Activated naive CD4-positive, alpha-beta T cell treated with anti-CD3 and anti-CD28 coated beads, Interleukin-2, amount 50 U/mL, for 24 hours (primary cell): ENCODE data around the gene MCOLN1.
"Not testable (repeated sequence)": the region's sequence is repeated elsewhere in the genome, so short reads cannot be mapped to it uniquely, and the experiment has no call there.

Source experiments
- H3K27ac Mint-ChIP-seq: one replicate; pipeline ENCODE4 v1.8.0; 2021; ENCODE audit warnings: mild to moderate bottlenecking, mixed read lengths
- H3K27me3 Mint-ChIP-seq: one replicate; pipeline ENCODE4 v1.8.0; 2021; ENCODE audit warnings: mixed read lengths
- H3K36me3 Mint-ChIP-seq: one replicate; pipeline ENCODE4 v1.8.0; 2021; ENCODE audit warnings: mixed read lengths
- H3K4me1 Mint-ChIP-seq: one replicate; pipeline ENCODE4 v1.8.0; 2021; ENCODE audit warnings: mixed read lengths
- H3K4me3 Mint-ChIP-seq: one replicate; pipeline ENCODE4 v1.8.0; 2021; ENCODE audit warnings: mild to moderate bottlenecking, mixed read lengths
- H3K9me3 Mint-ChIP-seq: one replicate; pipeline ENCODE4 v1.8.0; 2021; ENCODE audit warnings: mixed read lengths

Gene MCOLN1

DNA sequence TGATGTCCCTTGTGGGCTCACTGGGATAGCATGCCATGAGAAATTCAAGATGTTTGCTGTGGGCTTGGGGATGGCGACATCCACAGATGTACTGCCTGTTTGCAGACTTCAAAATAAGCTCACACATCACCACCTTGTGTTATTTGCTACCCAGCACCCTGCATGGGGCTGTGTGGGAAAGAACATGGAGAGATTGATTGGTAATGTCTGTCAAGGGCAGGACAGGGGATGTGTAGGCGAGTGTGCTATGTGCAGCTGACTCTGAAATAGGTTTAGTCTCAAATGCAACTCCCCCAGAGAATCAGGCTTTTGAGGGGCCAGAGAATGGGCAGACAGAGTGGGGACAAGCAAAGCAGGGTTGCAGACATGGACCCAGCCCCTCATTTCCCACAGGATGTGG lies 37.8 kb downstream of the MCOLN1 start:
- Mint-ChIP-seq H3K36me3 (peaks cover 11% of the 10 kb centered on the region), H3K27me3 (no peaks in the 10 kb centered on the region), H3K27ac (no peak overlapping the region), H3K4me3 (no peak overlapping the region), H3K9me3 (no peaks in the 10 kb centered on the region), H3K4me1 (no peaks in the 10 kb centered on the region)

DNA sequence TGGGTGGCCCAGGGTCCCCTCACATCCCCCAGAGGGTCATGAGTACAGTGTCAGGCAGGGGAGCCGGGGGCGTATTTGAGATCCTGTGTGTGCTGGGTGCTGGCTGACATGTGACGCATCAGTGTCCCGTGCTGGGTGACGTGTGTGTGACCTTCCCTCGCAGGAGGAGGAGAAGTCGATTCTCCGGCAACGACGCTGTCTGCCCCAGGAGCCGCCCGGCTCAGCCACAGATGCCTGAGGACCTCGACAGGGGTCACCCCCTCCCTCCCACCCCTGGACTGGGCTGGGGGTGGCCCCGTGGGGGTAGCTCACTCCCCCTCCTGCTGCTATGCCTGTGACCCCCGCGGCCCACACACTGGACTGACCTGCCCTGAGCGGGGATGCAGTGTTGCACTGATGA lies 38.9 kb downstream of the MCOLN1 start:
- Mint-ChIP-seq H3K36me3 (peaks cover 11% of the 10 kb centered on the region), H3K27ac (no peak overlapping the region), H3K27me3 (no peaks in the 10 kb centered on the region), H3K9me3 (no peaks in the 10 kb centered on the region), H3K4me1 (no peaks in the 10 kb centered on the region), H3K4me3 (no peak overlapping the region)

DNA sequence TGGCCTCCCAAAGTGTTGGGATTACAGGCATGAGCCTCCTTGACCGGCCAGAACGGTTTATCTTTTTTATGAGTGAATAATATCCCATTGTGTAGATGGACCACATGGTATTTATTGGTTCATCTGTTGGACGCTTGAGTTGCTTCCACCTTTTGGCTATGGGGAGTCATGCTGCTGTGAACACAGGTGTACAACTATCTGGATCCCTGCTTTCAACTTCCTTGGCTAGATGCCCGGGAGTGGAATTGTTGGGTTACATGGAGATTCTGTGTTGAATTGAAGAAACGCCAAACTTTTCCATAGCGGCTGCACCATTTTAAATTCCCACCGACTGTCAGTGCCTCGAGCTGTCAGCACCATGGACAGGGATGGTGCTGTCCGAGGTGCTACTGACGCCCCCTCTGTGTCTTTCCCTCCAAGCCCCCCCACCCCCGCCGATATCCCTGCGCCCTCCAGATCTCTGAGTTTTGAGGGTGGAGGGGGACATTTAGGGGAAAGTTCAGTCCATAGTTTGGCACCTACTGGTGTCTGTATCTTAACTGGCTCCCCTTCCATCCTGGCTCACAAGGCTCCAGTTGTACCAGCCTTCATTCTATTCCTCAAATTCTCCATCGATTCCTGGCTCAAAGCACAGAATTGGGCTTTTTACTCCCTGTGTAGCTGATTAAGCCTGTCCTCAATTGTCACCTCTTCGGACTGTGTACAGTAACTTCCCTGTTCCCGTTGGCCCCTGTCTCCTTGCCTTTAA lies 40.4 kb downstream of the MCOLN1 start:
- no peaks in the 10 kb centered on the region for H3K27me3 Mint-ChIP-seq
- H3K4me3 Mint-ChIP-seq, result no peak overlapping the region
- H3K27ac Mint-ChIP-seq, result no peak overlapping the region
- no peaks in the 10 kb centered on the region for H3K4me1 Mint-ChIP-seq
- H3K36me3 Mint-ChIP-seq, result peaks cover 11% of the 10 kb centered on the region
- H3K9me3 Mint-ChIP-seq, result no peaks in the 10 kb centered on the region

DNA sequence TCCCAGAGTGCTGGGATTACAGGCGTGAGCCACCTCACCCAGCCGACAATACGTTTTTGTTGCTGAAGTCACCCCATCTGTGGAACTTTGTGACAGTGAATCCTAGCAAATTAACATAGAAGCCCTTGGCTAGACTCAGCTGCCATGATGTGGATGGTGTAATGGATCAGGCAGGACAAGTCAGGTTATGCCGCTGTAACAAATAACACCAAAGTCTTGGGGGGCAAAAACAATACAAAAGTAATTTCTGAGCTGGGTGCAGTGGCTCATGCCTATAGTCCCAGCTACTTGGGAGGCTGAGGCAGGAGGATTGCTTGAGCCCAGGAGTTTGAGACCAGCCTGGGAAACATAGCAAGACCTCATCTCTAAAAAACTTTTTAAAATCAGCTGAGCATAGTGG lies 42.4 kb downstream of the MCOLN1 start:
- H3K27me3 Mint-ChIP-seq, result no peaks in the 10 kb centered on the region
- no peak overlapping the region for H3K4me3 Mint-ChIP-seq
- H3K4me1 Mint-ChIP-seq, result no peaks in the 10 kb centered on the region
- H3K27ac Mint-ChIP-seq, result no peak overlapping the region
- peaks cover 4% of the 10 kb centered on the region for H3K36me3 Mint-ChIP-seq
- H3K9me3 Mint-ChIP-seq, result no peaks in the 10 kb centered on the region

DNA sequence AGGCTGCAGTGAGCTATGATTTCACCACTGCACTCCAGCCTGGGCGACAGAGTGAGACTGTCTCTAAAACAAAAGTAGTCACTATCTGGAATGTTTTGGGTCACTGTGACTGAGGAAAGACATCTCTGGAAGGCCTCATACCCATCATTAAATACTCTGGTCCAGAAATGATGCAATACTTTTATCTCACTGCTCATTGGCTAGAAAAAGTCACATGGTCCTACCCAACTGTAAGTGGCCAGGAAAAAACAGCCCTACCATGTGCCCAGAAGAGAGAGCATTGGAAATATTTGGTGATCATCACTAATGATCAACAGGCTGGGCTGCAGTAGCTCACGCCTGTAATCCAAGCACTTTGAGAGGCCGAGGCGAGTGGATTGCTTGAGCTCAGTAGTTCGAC lies 42.9 kb downstream of the MCOLN1 start:
- no peaks in the 10 kb centered on the region for H3K9me3 Mint-ChIP-seq
- no peak overlapping the region for H3K4me3 Mint-ChIP-seq
- H3K4me1 Mint-ChIP-seq, result no peaks in the 10 kb centered on the region
- peaks cover 1% of the 10 kb centered on the region for H3K36me3 Mint-ChIP-seq
- H3K27ac Mint-ChIP-seq, result no peak overlapping the region
- no peaks in the 10 kb centered on the region for H3K27me3 Mint-ChIP-seq

DNA sequence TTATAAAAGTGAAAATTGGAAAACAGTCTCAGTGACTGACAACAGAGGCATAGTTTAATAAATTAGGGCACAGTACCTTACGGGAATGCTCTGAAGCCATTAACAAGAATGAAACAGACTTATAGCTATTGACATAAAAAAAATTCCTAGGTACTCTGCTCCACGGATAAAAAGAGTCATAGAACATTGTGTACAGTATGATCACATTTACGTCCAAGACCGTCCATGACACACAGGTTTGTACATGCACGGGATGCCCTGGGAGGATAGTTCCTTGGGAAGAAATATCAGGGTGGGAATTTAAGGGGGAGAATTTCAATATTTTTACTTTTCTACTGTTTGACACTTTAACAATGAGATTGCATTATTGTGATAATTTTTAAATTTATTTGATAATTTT lies 48.3 kb downstream of the MCOLN1 start:
- no peaks in the 10 kb centered on the region for H3K9me3 Mint-ChIP-seq
- H3K27me3 Mint-ChIP-seq, result peaks cover 2% of the 10 kb centered on the region
- no peaks in the 10 kb centered on the region for H3K36me3 Mint-ChIP-seq
- no peak overlapping the region for H3K4me3 Mint-ChIP-seq
- H3K4me1 Mint-ChIP-seq, result no peaks in the 10 kb centered on the region
- H3K27ac Mint-ChIP-seq, result no peak overlapping the region

DNA sequence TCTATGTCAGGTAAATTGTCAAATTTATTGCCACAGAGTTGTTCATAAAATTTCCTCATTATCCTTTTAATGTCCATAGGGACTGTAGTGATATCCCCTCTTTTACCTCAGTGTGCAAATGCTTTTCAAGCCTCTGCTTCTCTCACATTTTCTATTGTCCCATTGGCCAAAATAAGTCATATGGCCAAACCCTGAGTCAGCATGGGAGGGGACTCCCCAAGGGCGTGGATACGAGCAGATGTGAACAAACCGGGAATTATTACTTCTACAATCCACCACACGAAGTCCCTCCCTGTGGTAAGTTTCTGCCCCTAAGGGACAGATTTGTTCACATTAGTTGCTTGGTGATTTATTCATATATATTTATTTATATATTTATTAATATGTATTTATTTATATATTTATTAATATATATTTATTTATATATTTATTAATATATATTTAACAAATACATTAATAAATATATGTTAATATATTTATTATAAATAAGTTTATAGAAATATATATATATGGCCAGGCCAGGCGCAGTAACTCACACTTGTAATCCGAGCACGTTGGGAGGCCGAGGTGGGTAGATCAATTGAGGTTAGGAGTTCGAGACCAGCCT lies 53.1 kb downstream of the MCOLN1 start:
- Mint-ChIP-seq H3K27me3 (peaks cover 2% of the 10 kb centered on the region), H3K27ac (no peak overlapping the region), H3K4me3 (no peak overlapping the region), H3K9me3 (no peaks in the 10 kb centered on the region), H3K36me3 (no peaks in the 10 kb centered on the region), H3K4me1 (no peaks in the 10 kb centered on the region)

DNA sequence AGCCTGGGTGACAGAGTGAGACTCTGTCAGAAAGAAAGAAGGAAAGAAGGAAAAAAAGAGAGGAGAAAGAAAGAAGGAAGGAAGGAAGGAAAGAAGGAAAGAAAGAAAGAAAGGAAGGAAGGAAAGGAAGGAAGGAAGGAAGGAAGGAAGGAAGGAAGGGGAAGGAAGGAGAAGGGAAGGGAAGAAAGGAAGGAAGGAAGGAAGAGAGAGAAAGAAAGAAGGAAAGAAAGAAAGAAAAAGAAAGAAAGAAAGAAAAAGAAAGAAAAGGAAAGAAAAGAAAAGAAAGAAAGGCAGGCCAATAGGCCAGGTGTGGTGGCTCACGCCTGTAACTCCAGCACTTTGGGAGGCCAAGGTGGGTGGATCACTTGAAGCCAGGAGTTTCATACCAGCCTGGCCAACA lies 55.0 kb downstream of the MCOLN1 start:
- H3K9me3 Mint-ChIP-seq, H3K4me1 Mint-ChIP-seq, H3K27me3 Mint-ChIP-seq, H3K27ac Mint-ChIP-seq, H3K36me3 Mint-ChIP-seq, H3K4me3 Mint-ChIP-seq: not testable (repeated sequence)

DNA sequence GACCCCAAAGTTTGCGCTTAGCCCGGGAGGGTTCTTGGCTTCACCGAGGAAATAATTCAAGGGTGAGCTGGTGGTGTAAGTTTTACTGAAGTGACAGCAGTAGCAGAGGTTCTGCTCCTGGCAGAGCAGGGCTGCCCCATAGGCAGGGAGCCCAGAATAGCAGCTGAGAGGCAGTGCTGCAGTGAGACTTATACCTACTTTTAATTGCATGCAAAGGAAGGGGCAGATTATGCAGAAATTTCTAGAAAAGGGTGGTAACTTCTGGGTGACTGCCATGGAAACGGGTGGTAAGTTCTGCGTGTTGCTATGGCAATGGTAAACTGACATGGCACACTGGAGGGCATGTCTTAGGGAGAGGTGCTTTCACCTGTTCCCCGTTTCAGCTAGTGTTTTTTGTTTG lies 55.7 kb downstream of the MCOLN1 start:
- no peaks in the 10 kb centered on the region for H3K9me3 Mint-ChIP-seq
- H3K4me1 Mint-ChIP-seq, result no peaks in the 10 kb centered on the region
- H3K27ac Mint-ChIP-seq, result no peak overlapping the region
- no peaks in the 10 kb centered on the region for H3K36me3 Mint-ChIP-seq
- peaks cover 2% of the 10 kb centered on the region for H3K27me3 Mint-ChIP-seq
- no peak overlapping the region for H3K4me3 Mint-ChIP-seq

DNA sequence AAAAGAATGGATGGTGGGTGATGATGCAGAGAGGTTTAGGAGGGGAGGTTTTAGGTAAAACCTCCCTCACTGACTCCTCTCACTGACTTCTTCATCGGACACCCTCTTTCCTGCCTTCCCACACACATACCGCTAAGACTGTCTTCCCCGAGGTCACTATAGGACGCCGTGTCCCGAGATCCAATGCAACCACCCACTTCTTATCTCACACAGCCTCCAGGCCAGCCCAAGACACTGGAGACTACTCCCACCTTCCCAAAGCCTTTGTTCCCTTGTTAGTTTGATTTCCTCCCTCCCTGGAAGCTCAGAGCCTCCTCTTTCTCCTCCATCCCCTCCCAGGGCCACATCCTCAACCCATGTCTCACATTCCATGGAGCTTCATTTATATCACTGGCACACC lies 56.8 kb downstream of the MCOLN1 start:
- Mint-ChIP-seq H3K4me3 (no peak overlapping the region), H3K27me3 (peaks cover 2% of the 10 kb centered on the region), H3K27ac (no peak overlapping the region), H3K36me3 (no peaks in the 10 kb centered on the region), H3K4me1 (no peaks in the 10 kb centered on the region), H3K9me3 (no peaks in the 10 kb centered on the region)

DNA sequence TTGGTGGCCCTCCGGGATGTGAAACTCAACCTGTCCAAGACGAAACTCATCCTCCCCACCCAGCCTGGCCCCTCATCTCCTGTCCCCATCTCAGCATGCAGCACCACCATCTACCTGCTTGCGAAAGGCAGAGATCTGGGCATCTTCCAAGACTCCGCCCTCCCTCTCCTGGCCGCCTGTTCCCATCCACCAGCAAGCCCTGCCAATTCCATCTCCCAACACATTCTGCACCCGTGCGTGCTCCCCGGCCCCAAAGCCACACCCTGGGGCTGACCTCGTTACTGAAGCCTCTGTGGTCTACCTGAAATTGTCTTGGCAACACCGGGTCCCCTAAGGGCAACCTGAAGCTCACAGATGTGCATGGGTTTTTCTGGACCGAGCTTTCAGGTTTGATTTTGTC lies 60.0 kb downstream of the MCOLN1 start:
- no peaks in the 10 kb centered on the region for H3K36me3 Mint-ChIP-seq
- H3K27me3 Mint-ChIP-seq, result peaks cover 1% of the 10 kb centered on the region
- H3K27ac Mint-ChIP-seq, result no peak overlapping the region
- no peaks in the 10 kb centered on the region for H3K9me3 Mint-ChIP-seq
- H3K4me1 Mint-ChIP-seq, result no peaks in the 10 kb centered on the region
- H3K4me3 Mint-ChIP-seq, result no peak overlapping the region
